Body of pancreas (tissue), 4 donors: ENCODE results near the gene ZNF90.

ENCODE experiments used
- CTCF ChIP-seq, 7 experiments: fragments of 450-650 bp in 4 of 7; fragments of 200-600 bp in 3 of 7; sonication (generic) in 3 of 7; IDR thresholded peaks; one replicate each; pipeline ENCODE4 v1.5.1; 2016 to 2019; ENCODE audit warnings: antibody characterized with exemption in 7 of 7
- POLR2A ChIP-seq, 3 donors: fragments of 450-650 bp; IDR thresholded peaks; one replicate each; pipeline ENCODE4 v1.6.1; 2016; ENCODE audit warnings: antibody characterized with exemption in 3 of 3, mild to moderate bottlenecking in 2 of 3

- TF ChIP-seq CTCF (IDR thresholded peaks at IDR 0.05) (no peak), POLR2A (IDR thresholded peaks at IDR 0.05) (no peak)
Measured at GRCh38 chr19:20102097-20102496, 24.3 kb downstream of the ZNF90 start.
